OCI-LY7 (cell line): Measurements from ENCODE around the gene SLC17A4. TPM values are rescaled to one million over a fixed set of nuclear protein-coding genes. Genes with fewer than 3 reads are reported as not detected.

ENCODE experiments used
- Bru-seq: library from RNA; stranded (reverse); fragments of 400-500 nt; gene quantifications from one replicate; lab custom pipeline; 2021; lab: Mats Ljungman, UMichigan
- BruChase-seq, 2 experiments: library from RNA; stranded (reverse); fragments of 400-500 nt; gene quantifications; one replicate each; lab custom pipeline; 2021; lab: Mats Ljungman, UMichigan
- BruUV-seq: library from RNA; stranded (reverse); fragments of 400-500 nt; replicated peaks from 2 replicates; lab custom pipeline; 2021; lab: Mats Ljungman, UMichigan
- CTCF ChIA-PET: fragments of 300-600 bp; sonication (Branson Sonifier 250); formaldehyde crosslinking; loops from one replicate; lab custom pipeline; 2022; ENCODE audit warnings: antibody characterized with exemption; ENCODE audit not compliant: unreplicated experiment; lab: Charles Lee
- POLR2A ChIA-PET: fragments of 300-600 bp; sonication (Branson Sonifier 250); formaldehyde crosslinking; loops from one replicate; lab custom pipeline; 2022; ENCODE audit warnings: antibody characterized with exemption; lab: Charles Lee
- DNase-seq: peaks from one replicate; pipeline ENCODE4 v3.0.0-alpha.2; 2015; ENCODE audit warnings: low spot score
- H2AFZ ChIP-seq: fragments of 200-600 bp; sonication (generic), shearing (Covaris generic); 2 replicates; pipeline ENCODE4 v1.6.1; 2014; ENCODE audit warnings: mild to moderate bottlenecking, antibody characterized with exemption, low read length, moderate library complexity
- H3K27ac ChIP-seq: fragments of 200-600 bp; sonication (generic); 2 replicates; pipeline ENCODE4 v1.5.1; 2014; ENCODE audit warnings: mixed run types, low read depth, mild to moderate bottlenecking, moderate library complexity, low read length, inconsistent platforms; ENCODE audit not compliant: poor library complexity, severe bottlenecking
- H3K36me3 ChIP-seq: fragments of 200-600 bp; sonication (generic); 2 replicates; pipeline ENCODE4 v1.6.1; 2014; ENCODE audit warnings: mild to moderate bottlenecking, antibody characterized with exemption, low read length, moderate library complexity, mixed read lengths; ENCODE audit not compliant: insufficient read depth
- H3K4me1 ChIP-seq: fragments of 200-600 bp; sonication (generic); 2 replicates; pipeline ENCODE4 v1.5.1; 2014; ENCODE audit warnings: mild to moderate bottlenecking, low read length; ENCODE audit not compliant: insufficient read depth, poor library complexity, severe bottlenecking
- H3K4me2 ChIP-seq: fragments of 200-600 bp; sonication (generic); 2 replicates; pipeline ENCODE4 v1.6.1; 2014; ENCODE audit warnings: mild to moderate bottlenecking, low read length
- H3K4me3 ChIP-seq: fragments of 200-600 bp; sonication (generic); 2 replicates; pipeline ENCODE4 v1.5.1; 2014; ENCODE audit warnings: mild to moderate bottlenecking, low read depth, low read length; ENCODE audit not compliant: poor library complexity, severe bottlenecking
- H3K79me2 ChIP-seq: fragments of 200-600 bp; sonication (generic); 2 replicates; pipeline ENCODE4 v1.6.1; 2016; ENCODE audit warnings: low read depth, mild to moderate bottlenecking, low read length, moderate library complexity, mixed read lengths; ENCODE audit not compliant: insufficient read depth
- H3K9me2 ChIP-seq: fragments of 200-600 bp; sonication (generic); 2 replicates; pipeline ENCODE4 v1.6.1; 2016; ENCODE audit warnings: mild to moderate bottlenecking, low read length, mixed read lengths; ENCODE audit not compliant: insufficient read depth
- H3K9me3 ChIP-seq: fragments of 200-600 bp; sonication (generic); 2 replicates; pipeline ENCODE4 v1.6.1; 2014; ENCODE audit warnings: mild to moderate bottlenecking, mixed run types, low read length, mixed read lengths
- H4K20me1 ChIP-seq: fragments of 200-600 bp; sonication (generic); 2 replicates; pipeline ENCODE4 v1.6.1; 2014; ENCODE audit warnings: mild to moderate bottlenecking, antibody characterized with exemption, low read length, moderate library complexity, mixed read lengths; ENCODE audit not compliant: insufficient read depth
- EZH2phosphoT487 ChIP-seq: fragments of 200-600 bp; sonication (generic); IDR thresholded peaks from 2 replicates; pipeline ENCODE4 v1.6.1; 2018; ENCODE audit warnings: low read depth, borderline replicate concordance, mild to moderate bottlenecking, mixed run types, antibody characterized with exemption, low read length, moderate library complexity, mixed read lengths
- intact Hi-C: fragments of 100-400 bp; cut with micrococcal nuclease; formaldehyde crosslinking; loops from one replicate; pipeline ENCODE4 v1.10.0; 2022; ENCODE audit not compliant: unreplicated experiment
- long read RNA-seq: library from polyadenylated mRNA; stranded (forward); transcript quantifications from one replicate; pipeline ENCODE4 v2.0.0, GENCODE V29; 2022
- total RNA-seq, 2 experiments: library from RNA; depleted of rRNA in 1 of 2; stranded (reverse); fragments of >200 nt in 1 of 2; shearing (Covaris generic) in 1 of 2; gene quantifications; 2 replicates each; pipeline ENCODE4 v1.2.3, GENCODE V29; 2014 to 2022
- TF ChIP-seq, protein P1 (sequence below): fragments of 200-600 bp; sonication (generic); conservative IDR thresholded peaks from 2 replicates; pipeline ENCODE4 v1.5.1; 2014; ENCODE audit warnings: mild to moderate bottlenecking, antibody characterized with exemption, low read length, moderate library complexity, mixed read lengths

SLC17A4 gene, protein sequence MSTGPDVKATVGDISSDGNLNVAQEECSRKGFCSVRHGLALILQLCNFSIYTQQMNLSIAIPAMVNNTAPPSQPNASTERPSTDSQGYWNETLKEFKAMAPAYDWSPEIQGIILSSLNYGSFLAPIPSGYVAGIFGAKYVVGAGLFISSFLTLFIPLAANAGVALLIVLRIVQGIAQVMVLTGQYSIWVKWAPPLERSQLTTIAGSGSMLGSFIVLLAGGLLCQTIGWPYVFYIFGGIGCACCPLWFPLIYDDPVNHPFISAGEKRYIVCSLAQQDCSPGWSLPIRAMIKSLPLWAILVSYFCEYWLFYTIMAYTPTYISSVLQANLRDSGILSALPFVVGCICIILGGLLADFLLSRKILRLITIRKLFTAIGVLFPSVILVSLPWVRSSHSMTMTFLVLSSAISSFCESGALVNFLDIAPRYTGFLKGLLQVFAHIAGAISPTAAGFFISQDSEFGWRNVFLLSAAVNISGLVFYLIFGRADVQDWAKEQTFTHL
- not detected in 2 replicates for total RNA-seq (2014; rRNA removed; shearing (Covaris generic))
- total RNA-seq (2022), result not detected in 2 replicates
- Bru-seq, nascent RNA, result not detected
- not detected for BruChase-seq, experiment 1, labeled RNA remaining after a 6-hour chase
- BruChase-seq, experiment 2, labeled RNA remaining after a 2-hour chase, result not detected
- long read RNA-seq, result 0 reads

DNA sequence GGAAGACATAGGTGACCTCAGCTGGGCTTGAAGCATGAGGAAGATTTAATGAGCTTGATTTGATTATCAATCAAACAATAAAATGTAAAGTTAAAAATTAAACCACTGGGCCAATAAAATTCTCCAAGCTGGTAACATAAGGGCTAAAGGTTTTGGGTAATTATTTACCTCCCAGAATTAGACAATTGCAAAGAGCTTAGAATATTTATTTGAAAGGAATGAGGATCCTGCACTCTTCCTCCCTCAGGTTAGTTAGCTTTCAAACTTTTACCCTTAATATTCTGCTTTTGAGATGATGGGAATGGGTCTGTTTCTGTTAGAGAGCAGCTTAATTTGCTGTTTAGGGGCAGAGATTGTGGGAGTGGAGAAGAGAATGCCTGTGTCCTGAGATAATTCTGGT, at the start of gene SLC17A4:
Gene SLC17A4 (plus strand): TSS at position 208 of the 400 bp plus-strand sequence. CDS start 7,221 bp downstream, outside the sequence.
- Histone ChIP-seq H3K4me3 (no peak within 1 kb of the TSS), H2AFZ (no peak within 1 kb of the TSS), H3K9me2 (no peaks in the 10 kb centered on the region), H3K79me2 (no peaks in the 10 kb centered on the region), H3K4me2 (no peak within 1 kb of the TSS), H3K4me1 (no peaks in the 10 kb centered on the region), H4K20me1 (no peaks in the 10 kb centered on the region), H3K36me3 (no peaks in the 10 kb centered on the region), H3K9me3 (no peaks in the 10 kb centered on the region), H3K27ac (no peak within 1 kb of the TSS)
- no TSS peak for BruUV-seq
- no peak for DNase-seq
- TF ChIP-seq, protein P1, sequence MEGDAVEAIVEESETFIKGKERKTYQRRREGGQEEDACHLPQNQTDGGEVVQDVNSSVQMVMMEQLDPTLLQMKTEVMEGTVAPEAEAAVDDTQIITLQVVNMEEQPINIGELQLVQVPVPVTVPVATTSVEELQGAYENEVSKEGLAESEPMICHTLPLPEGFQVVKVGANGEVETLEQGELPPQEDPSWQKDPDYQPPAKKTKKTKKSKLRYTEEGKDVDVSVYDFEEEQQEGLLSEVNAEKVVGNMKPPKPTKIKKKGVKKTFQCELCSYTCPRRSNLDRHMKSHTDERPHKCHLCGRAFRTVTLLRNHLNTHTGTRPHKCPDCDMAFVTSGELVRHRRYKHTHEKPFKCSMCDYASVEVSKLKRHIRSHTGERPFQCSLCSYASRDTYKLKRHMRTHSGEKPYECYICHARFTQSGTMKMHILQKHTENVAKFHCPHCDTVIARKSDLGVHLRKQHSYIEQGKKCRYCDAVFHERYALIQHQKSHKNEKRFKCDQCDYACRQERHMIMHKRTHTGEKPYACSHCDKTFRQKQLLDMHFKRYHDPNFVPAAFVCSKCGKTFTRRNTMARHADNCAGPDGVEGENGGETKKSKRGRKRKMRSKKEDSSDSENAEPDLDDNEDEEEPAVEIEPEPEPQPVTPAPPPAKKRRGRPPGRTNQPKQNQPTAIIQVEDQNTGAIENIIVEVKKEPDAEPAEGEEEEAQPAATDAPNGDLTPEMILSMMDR, result no peak
- TF ChIP-seq EZH2phosphoT487, result no peak
- POLR2A ChIA-PET, result interaction anchor here (0.6 kb wide), 1 partner anchor 152 kb away, joined by 3 read pairs; no protein-coding TSS in a partner anchor
- intact Hi-C loops, result no loop called here
- CTCF ChIA-PET, result interaction anchor here (0.7 kb wide), 1 partner anchor 84 kb away, joined by 4 read pairs; no protein-coding TSS in a partner anchor

DNA sequence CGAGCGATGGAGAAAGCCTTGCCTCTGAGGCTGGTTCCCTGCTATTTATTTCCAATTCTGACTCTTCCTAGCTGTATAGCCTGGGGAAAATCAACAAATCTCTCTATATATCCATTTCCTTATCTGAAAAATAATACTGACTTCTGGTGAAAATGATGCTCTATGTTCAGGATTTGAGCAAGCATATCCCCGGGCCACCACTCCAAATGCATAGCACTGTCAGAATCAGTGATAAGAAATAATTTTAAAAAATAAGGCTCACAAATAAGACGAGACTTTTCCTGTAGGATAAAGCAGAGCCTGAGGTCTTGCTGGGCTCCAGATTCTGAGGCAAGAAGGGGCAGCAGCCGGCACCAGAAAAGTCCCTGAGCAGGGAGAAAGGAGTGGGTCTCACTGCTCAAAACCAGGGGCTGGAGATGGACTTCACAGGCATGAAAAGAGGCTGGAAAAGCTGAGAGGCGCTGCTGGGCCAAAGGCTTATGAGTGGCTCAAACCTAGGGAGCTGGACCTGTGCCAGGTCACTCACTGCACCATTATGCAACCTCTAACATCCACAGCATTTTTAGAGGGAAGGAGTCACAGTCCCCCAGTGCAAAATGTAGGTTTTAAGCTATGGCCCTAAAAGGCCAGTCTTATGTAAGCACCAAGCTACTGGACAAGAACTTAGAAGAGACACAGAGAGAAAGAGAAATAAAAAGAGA, 48.1 kb upstream of the SLC17A4 start:
- CTCF ChIA-PET, result no interaction called here
- no TSS peak for BruUV-seq
- Histone ChIP-seq H3K4me1 (no peaks in the 10 kb centered on the region), H3K9me2 (no peaks in the 10 kb centered on the region), H3K36me3 (no peaks in the 10 kb centered on the region), H3K27ac (no peak overlapping the region), H3K79me2 (no peaks in the 10 kb centered on the region), H3K9me3 (no peaks in the 10 kb centered on the region), H3K4me3 (no peak overlapping the region), H4K20me1 (no peaks in the 10 kb centered on the region), H2AFZ (no peak overlapping the region), H3K4me2 (no peak overlapping the region)
- intact Hi-C loops, result no loop called here
- TF ChIP-seq, protein P1, result no peak
- no peak for TF ChIP-seq EZH2phosphoT487
- POLR2A ChIA-PET, result no interaction called here
- no peak for DNase-seq
